ENCODE measurements around the gene BTN2A1. TPM values are rescaled to one million over a fixed set of nuclear protein-coding genes. Genes with fewer than 3 reads are reported as not detected.

BTN2A1 gene
- total RNA-seq, 2 donors from 2014 or later: 41.2 to 47.4 TPM

GRCh38 chr6:26464014-26464413 lies 6.3 kb downstream of the BTN2A1 start:
- ATAC-seq (peak in 1 of 2 donors; percentile 60), DNase-seq (ENCODE audit: low spot score) (no peak)
- H3K27me3 Mint-ChIP-seq: no peaks in the 10 kb centered on the region
- H3K27ac Mint-ChIP-seq: peak overlapping the region; percentile 12 to 92
- H3K9me3 Mint-ChIP-seq: no peaks in the 10 kb centered on the region
- H3K4me1 Mint-ChIP-seq (ENCODE audit: low read depth in 2 of 2): peaks cover 35 to 58% of the 10 kb centered on the region in 2 donors
- no peak overlapping the region for H3K4me3 Mint-ChIP-seq
- peaks cover 47% of the 10 kb centered on the region for H3K36me3 Mint-ChIP-seq

DNA sequence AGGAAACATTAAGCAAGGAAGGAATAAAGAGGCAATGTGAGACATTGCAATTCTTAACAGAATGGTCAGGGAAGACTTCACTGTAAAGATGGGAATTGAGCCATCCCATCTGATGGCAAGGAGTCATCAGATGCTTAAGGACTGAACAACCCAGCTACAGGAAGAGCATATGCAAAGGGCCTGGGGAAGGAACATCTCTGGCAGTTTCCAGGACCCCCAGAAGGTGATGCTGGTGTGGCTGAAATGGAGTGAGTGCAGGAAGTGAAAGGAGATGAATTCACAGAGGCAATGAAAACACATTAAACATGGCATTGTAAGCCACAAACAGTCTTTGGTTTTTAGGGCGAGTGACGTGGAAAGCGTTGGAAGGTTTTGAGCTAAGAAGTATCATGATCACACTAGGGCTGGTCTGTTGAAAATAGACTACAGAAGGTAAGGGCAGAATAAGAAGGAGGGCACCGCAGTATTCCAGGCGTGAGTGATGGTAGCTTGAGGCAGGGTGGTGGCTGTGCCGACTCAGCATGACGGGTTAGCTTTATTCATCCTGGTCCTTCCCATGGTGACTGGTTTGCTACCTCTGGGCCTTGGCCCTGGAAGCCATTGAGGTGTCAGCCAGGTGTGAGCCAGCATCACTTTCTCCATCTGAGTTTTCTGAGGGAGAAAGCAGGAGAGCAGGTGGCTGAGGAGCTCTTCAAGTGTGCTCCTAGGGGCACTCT lies 6.8 kb downstream of the BTN2A1 start:
- Mint-ChIP-seq H3K27ac (peak overlapping the region; percentile 12 to 92), H3K4me3 (no peak overlapping the region), H3K9me3 (no peaks in the 10 kb centered on the region), H3K4me1 (ENCODE audit: low read depth in 2 of 2) (peaks cover 30 to 53% of the 10 kb centered on the region in 2 donors), H3K27me3 (no peaks in the 10 kb centered on the region), H3K36me3 (peaks cover 43% of the 10 kb centered on the region)
- DNase-seq (ENCODE audit: low spot score): no peak
- no peak for ATAC-seq

DNA sequence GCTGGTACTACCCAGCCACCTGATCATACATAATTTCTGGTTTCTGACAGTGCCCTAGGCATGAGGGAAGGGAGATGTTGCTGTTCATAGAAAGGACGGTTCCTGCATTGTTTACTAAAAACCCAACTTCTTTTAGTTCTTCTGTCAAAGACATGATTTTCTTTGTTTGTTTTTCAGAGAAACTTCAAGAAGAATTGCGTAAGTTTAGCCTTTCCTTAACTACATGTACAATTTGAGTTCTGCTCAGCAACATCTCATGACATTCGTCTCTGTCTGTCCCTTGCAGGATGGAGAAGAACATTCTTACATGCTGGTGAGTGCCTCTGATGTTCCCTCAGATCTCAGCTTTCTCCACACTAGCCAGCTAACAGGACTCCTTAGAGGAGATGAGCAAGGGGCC lies 8.0 kb downstream of the BTN2A1 start:
- H3K4me3 Mint-ChIP-seq: no peak overlapping the region

DNA sequence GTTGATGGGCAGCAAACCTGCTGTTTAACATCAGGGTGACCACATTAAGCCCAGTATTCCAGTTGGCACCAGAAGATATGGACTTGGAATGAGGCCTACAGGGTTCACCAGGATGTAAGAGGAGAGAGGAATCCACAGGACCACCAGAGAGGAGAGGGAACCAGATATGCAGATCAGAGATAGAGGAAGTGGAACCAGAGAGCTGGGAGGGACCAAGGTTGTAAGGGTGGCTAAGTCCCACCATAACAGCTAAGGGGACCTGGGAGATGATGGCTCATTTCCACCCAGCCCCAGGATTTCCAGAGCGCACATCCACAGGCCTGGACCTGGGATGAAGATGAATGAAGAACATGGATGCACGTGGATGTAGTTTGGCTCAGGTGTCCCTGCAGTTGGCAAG lies 11.1 kb downstream of the BTN2A1 start:
- ATAC-seq: no peak
- Mint-ChIP-seq H3K4me3 (no peak overlapping the region), H3K9me3 (peaks cover 5% of the 10 kb centered on the region), H3K27ac (peak overlapping the region; percentile 3 to 18), H3K36me3 (peaks cover 52% of the 10 kb centered on the region), H3K27me3 (no peaks in the 10 kb centered on the region), H3K4me1 (ENCODE audit: low read depth in 2 of 2) (peaks cover 33 to 41% of the 10 kb centered on the region in 2 donors)
- DNase-seq (ENCODE audit: low spot score): no peak

More for the DNA sequence above, 8.0 kb downstream of the BTN2A1 start:
- H3K36me3 Mint-ChIP-seq: peaks cover 42% of the 10 kb centered on the region
- ATAC-seq (no peak), DNase-seq (ENCODE audit: low spot score) (no peak)
- H3K27ac Mint-ChIP-seq: peak overlapping the region in 1 of 2 donors; percentile 66
- H3K9me3 Mint-ChIP-seq: no peaks in the 10 kb centered on the region
- H3K4me1 Mint-ChIP-seq (ENCODE audit: low read depth in 2 of 2): peaks cover 23 to 44% of the 10 kb centered on the region in 2 donors
- no peaks in the 10 kb centered on the region for H3K27me3 Mint-ChIP-seq

GRCh38 chr6:26470643-26471042 lies 12.9 kb downstream of the BTN2A1 start:
- Mint-ChIP-seq H3K4me1 (ENCODE audit: low read depth in 2 of 2) (peaks cover 36 to 39% of the 10 kb centered on the region in 2 donors), H3K9me3 (peaks cover 5% of the 10 kb centered on the region), H3K4me3 (no peak overlapping the region), H3K36me3 (peaks cover 36% of the 10 kb centered on the region), H3K27me3 (no peaks in the 10 kb centered on the region), H3K27ac (peak overlapping the region; percentile 99 to 100)
- no peak for ATAC-seq
- DNase-seq (ENCODE audit: low spot score): no peak

DNA sequence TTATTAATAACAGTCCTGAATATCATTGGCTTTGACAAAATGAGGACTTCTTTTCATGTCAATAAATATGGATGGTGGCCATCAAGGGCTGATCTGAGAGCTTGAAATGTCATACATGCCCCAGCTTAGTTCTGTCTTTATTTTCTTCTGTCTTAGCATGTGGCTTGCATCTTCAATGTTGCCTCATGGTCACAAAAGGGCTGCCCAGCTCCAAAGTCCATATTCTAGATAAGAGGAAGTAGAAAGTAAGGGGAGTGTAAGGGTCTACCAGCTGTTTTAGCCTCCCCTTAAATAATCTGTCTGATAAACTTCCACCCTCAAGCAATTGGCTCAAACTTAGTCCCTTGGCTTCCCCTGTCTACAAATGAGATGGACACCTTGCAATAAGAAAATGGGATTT lies 14.2 kb downstream of the BTN2A1 start:
- Mint-ChIP-seq H3K4me1 (ENCODE audit: low read depth in 2 of 2) (peaks cover 36 to 43% of the 10 kb centered on the region in 2 donors), H3K27ac (peak overlapping the region; percentile 99 to 100), H3K9me3 (peaks cover 5% of the 10 kb centered on the region), H3K36me3 (peaks cover 25% of the 10 kb centered on the region), H3K4me3 (no peak overlapping the region), H3K27me3 (no peaks in the 10 kb centered on the region)
- DNase-seq (ENCODE audit: low spot score) (no peak), ATAC-seq (no peak)

DNA sequence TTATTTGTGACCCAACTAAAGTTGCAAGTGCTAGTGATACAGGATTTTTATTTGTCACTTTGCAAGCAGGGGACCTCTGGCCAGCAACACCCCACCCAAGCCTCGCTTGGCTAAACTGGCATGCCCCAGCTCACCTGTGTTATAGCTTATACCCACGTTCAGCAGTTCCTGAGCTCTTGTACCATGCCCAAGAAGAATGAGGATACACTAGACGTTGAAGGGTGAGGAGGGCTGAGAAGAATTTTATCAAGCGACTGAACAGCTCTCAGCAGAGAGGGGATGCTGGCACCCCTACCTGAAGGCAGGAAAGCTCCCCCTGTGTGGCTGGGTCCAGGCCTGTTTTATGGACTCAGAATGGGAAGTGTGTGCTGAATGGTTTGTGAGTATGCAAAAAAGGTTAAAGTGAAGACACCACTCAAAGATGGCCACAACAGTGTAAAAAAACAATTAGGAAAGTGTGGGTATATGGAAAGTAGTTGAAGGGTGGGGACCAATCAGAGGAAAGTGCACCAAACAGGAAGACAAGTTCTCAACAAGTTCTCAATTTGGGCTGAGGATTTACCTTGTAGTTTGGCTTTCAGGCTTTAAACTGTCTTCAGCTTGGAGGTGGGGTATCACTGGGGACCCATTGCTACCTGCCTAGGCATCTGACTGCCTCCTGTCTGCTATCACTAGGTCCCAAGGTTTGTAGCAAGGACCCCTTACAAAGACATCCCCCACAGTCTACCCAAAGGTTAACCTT lies 15.0 kb downstream of the BTN2A1 start:
- Mint-ChIP-seq H3K36me3 (peaks cover 22% of the 10 kb centered on the region), H3K9me3 (peaks cover 5% of the 10 kb centered on the region), H3K4me1 (ENCODE audit: low read depth in 2 of 2) (peaks cover 36 to 44% of the 10 kb centered on the region in 2 donors), H3K27ac (peak overlapping the region; percentile 99 to 100), H3K4me3 (peak overlapping the region; percentile 99), H3K27me3 (no peaks in the 10 kb centered on the region)
- DNase-seq (ENCODE audit: low spot score) (no peak), ATAC-seq (no peak)

DNA sequence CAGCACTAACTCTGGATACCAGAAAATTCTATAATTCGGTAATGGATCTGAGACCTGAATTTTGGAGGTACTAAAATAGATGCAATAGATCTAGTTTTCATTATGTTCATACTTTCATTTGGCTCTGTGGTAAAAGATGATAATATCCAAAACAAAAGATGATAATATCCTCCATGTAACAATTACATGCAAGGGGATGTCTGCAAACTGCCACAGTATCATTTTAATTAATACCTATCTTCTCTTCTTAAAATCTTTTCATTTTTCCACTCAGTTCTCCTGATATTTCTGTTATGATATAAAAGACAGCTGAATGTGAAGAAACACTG lies 15.6 kb downstream of the BTN2A1 start:
- peaks cover 19% of the 10 kb centered on the region for H3K36me3 Mint-ChIP-seq

DNA sequence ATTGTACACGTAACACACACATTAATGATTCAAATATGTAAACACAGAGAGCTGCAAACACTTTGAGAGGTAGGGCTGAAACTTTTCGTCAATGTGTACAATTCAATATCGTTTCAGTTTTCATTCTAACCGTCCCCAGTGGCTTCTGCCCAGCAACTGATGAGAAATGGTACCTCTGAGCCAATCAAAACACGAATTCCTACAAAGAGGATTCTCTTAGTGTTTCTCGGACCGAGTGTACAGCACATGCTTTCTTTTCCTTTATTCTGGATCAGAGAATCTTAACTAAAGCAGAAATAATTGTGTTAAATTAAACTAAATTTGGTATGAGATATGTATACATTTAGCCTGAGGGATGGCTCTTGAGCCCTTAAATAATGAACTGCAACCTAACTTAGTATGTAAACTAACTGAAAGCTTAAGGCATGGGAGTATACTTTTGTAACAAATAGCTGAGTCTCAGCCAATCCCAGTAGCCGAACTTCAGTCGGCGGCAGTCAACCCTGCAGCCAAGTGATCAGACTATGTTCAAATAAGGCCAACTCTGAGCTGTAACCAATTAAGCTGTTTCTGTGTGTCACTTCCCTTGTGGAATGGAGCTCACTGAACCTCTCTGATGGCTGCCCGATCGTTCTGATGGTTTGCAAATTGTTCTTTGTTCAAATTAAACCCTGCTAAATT lies 16.1 kb downstream of the BTN2A1 start:
- Mint-ChIP-seq H3K36me3 (peaks cover 15% of the 10 kb centered on the region), H3K4me1 (ENCODE audit: low read depth in 2 of 2) (peaks cover 35 to 36% of the 10 kb centered on the region in 2 donors)

More for the DNA sequence above, 15.6 kb downstream of the BTN2A1 start:
- Mint-ChIP-seq H3K27me3 (no peaks in the 10 kb centered on the region), H3K27ac (peak overlapping the region; percentile 99 to 100), H3K4me1 (ENCODE audit: low read depth in 2 of 2) (peaks cover 36 to 40% of the 10 kb centered on the region in 2 donors), H3K9me3 (peaks cover 5% of the 10 kb centered on the region), H3K4me3 (peak overlapping the region; percentile 99)
- ATAC-seq (no peak), DNase-seq (ENCODE audit: low spot score) (no peak)

DNA sequence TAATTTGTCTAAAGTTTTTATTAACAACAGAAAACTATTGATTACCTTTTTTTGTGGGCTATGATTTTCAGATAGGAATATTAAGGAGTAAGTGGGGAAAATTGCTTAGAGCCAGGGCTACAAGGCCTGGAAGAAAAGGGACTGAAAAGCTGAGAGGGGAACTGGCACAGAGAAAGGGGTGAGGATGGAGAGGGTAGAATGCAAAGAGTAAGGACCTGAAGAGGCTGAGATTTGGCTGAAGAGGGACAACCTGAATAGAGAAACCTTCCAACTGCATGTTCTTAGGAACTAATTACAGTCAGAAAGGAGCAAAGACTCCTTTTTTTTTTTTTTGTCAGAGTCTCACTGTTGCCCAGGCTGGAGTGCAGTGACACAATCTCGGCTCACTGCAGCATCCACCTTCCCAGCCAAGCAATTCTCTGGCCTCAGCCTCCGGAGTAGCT lies 16.7 kb downstream of the BTN2A1 start:
- Mint-ChIP-seq H3K9me3 (peaks cover 5% of the 10 kb centered on the region), H3K4me3 (peak overlapping the region; percentile 99), H3K27ac (peak overlapping the region; percentile 99 to 100), H3K4me1 (ENCODE audit: low read depth in 2 of 2) (peaks cover 33 to 36% of the 10 kb centered on the region in 2 donors), H3K36me3 (peaks cover 13% of the 10 kb centered on the region), H3K27me3 (no peaks in the 10 kb centered on the region)
- DNase-seq (ENCODE audit: low spot score) (no peak), ATAC-seq (no peak)

More for the DNA sequence above, 16.1 kb downstream of the BTN2A1 start:
- peak overlapping the region; percentile 99 for H3K4me3 Mint-ChIP-seq
- peak overlapping the region; percentile 99 to 100 for H3K27ac Mint-ChIP-seq
- H3K27me3 Mint-ChIP-seq: no peaks in the 10 kb centered on the region
- DNase-seq (ENCODE audit: low spot score) (peak; percentile 82), ATAC-seq (peak; percentile 96 to 98)
- peaks cover 5% of the 10 kb centered on the region for H3K9me3 Mint-ChIP-seq

GRCh38 chr6:26475823-26476729 lies 18.3 kb downstream of the BTN2A1 start:
- Mint-ChIP-seq H3K9me3 (peaks cover 5% of the 10 kb centered on the region), H3K27me3 (no peaks in the 10 kb centered on the region), H3K36me3 (peaks cover 12% of the 10 kb centered on the region), H3K4me1 (ENCODE audit: low read depth in 2 of 2) (peaks cover 33 to 35% of the 10 kb centered on the region in 2 donors), H3K27ac (peak overlapping the region; percentile 17 to 84), H3K4me3 (no peak overlapping the region)
- ATAC-seq (no peak), DNase-seq (ENCODE audit: low spot score) (no peak)

GRCh38 chr6:26476896-26477295 lies 19.1 kb downstream of the BTN2A1 start:
- Mint-ChIP-seq H3K4me1 (ENCODE audit: low read depth in 2 of 2) (peaks cover 28% of the 10 kb centered on the region in 2 donors), H3K9me3 (no peaks in the 10 kb centered on the region), H3K27ac (peak overlapping the region; percentile 17 to 84), H3K36me3 (peaks cover 4% of the 10 kb centered on the region), H3K4me3 (no peak overlapping the region), H3K27me3 (no peaks in the 10 kb centered on the region)
- no peak for DNase-seq (ENCODE audit: low spot score)
- no peak for ATAC-seq

- Mint-ChIP-seq H3K4me3 (no peak overlapping the region), H3K9me3 (no peaks in the 10 kb centered on the region)
Observed at GRCh38 chr6:26477426-26477825, 19.7 kb downstream of the BTN2A1 start.

More at GRCh38 chr6:26477426-26477825, 19.7 kb downstream of the BTN2A1 start:
- no peak for ATAC-seq
- no peaks in the 10 kb centered on the region for H3K27me3 Mint-ChIP-seq
- H3K27ac Mint-ChIP-seq: peak overlapping the region; percentile 17 to 84
- peaks cover 25 to 28% of the 10 kb centered on the region in 2 donors for H3K4me1 Mint-ChIP-seq (ENCODE audit: low read depth in 2 of 2)
- H3K36me3 Mint-ChIP-seq: peaks cover 4% of the 10 kb centered on the region
- DNase-seq (ENCODE audit: low spot score): no peak
